Measurements from ENCODE around the gene NUP58.

Gene NUP58

GRCh38 chr13:25377244-25377962 lies 76.0 kb downstream of the NUP58 start:
- no peak for DNase-seq (ENCODE audit: low spot score)

GRCh38 chr13:25378528-25378927 lies 77.1 kb downstream of the NUP58 start:
- DNase-seq (ENCODE audit: low spot score): no peak

- DNase-seq (ENCODE audit: low spot score): no peak
Observed at GRCh38 chr13:25379011-25379410, 77.6 kb downstream of the NUP58 start.

GRCh38 chr13:25380082-25380481 lies 78.7 kb downstream of the NUP58 start:
- no peak for DNase-seq (ENCODE audit: low spot score)

- DNase-seq (ENCODE audit: low spot score): no peak
Observed at GRCh38 chr13:25380741-25381324, 79.4 kb downstream of the NUP58 start.

GRCh38 chr13:25384758-25385410 lies 83.5 kb downstream of the NUP58 start:
- no peak for DNase-seq (ENCODE audit: low spot score)

GRCh38 chr13:25391932-25392331 lies 90.5 kb downstream of the NUP58 start:
- no peak for DNase-seq (ENCODE audit: low spot score)

Data from CD4-positive, alpha-beta T cell treated with Interleukin-15 for 4 hours (primary cell).